MV-4-11 (cell line): ENCODE data around the gene CYB5D1.
"Not testable (repeated sequence)": the region's sequence is repeated elsewhere in the genome, so short reads cannot be mapped to it uniquely, and the experiment has no call there.

Source experiments
- DNase-seq: peaks from one replicate; lab custom pipeline; 2025; lab: John Stamatoyannopoulos, UW

Gene CYB5D1

DNA sequence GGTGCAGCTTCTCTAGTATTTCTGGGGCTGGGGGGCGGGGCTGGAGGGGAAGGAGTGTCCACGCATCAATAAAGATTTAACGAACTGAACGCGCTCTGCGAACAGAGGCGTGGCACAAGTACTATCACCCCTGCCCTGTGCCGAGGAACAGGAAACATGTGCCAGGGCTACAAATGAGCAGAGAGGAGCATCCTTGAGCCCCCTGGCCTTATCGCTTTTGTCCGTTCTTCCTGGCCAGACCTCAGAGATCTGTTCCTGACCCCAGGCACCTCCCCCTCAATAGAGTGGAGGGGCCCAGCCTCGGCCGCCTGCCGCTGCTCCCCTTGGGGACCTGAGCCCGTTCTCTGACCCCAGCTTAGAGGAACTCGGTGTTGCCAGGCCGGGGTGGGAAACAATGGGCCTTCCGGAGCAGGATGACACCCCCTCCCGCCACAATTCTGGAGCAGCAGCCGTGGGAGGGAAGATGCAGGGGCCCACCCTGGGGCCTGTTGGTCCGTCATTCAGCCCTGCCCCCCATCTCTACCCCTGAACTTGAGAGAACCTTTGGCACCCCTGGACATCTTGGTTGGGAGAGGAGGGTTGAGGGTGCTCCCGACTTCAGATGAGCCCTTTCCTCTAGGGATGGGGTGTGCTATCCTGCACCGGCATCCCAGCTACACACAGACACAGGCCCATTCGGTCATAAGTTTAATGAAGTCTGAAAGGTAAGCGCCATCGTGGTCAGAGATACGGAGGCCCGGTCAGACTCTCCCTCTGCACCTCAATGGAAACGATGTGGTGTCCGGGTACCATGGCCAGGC lies 1.6 kb upstream of the CYB5D1 start:
- DNase-seq, result peak; percentile 64

DNA sequence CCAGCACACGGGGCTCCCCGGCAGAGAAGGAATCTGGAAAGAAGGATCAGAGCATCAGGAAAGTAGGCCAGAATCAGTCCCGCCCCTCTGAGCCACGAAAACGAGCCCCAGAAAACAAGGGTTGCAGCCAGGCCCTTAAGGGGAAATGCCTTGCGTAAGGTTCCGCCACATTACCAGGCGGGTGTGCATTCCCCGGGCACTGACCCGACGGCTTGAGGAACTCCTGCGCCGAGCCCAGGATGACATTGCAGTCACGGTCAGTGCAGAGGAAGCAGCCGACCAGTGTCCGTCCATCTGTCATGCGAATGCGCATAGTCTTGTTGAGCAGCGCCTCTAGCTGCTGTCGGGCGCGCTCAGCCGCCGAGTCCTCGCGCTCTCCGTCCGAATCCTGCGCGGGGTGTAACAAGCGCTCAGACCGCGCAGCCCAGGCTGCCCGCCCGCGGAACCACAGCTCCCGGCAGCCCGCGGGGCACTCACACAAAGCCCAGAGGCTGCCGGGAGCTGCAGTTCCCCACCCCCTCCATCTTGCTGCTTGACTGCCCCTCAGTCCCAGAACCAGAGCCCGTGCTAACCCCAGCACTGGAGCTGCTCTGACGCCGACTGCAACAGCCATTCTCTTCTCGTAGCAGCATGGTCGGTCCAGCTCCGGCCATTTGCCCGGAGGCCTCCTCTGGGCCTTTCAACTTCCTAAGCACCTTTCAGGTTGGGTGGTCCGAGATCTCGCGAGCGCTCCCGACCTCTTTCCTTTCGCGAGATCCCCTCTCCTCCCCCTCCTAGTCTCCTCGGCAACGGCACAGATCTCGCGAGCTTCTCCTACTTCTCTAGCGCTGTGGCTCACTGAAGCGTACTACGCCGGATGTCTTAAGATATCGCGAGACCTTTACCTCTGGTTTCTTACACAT lies 741 bp upstream of the CYB5D1 start, which contains the start of gene NAA38:
Gene NAA38 (minus strand): TSS at position 749 of the 902 bp plus-strand sequence. CDS start 96 bp downstream, at position 653.
- peak; percentile 99 for DNase-seq

DNA sequence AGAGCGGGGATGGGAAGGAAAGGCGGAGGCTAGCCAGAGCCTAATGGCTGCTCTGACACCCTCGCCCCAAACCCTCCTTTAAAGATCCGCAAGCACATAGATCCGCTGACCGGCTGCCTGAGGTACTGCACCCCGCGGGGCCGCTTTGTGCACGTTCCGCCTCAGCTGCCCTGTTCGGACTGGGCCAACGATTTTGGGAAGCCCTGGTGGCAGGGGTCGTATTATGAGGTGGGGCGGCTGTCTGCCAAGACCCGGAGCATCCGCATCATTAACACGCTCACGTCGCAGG lies 663 bp downstream of the CYB5D1 start:
- peak; percentile 42 for DNase-seq

DNA sequence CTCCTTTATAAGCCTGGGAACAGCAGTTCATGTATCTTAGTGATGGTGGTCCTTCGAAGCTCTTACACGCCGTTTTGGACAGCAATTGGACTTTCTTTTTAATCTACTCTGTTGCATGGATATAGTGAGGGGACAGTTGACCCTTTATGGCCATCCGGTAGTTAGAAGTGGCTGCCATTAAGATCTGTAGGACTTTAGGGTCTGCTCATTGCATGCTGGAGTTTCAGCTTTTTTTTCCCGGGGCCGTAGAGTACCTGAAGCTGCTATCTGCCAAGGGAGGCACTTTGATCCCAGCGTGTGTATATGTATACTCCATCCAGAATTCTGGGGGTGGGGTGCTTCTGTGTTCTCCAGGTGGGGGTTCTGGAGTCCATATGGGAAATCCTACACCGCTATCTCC lies 1.2 kb downstream of the CYB5D1 start:
- DNase-seq, result no peak

DNA sequence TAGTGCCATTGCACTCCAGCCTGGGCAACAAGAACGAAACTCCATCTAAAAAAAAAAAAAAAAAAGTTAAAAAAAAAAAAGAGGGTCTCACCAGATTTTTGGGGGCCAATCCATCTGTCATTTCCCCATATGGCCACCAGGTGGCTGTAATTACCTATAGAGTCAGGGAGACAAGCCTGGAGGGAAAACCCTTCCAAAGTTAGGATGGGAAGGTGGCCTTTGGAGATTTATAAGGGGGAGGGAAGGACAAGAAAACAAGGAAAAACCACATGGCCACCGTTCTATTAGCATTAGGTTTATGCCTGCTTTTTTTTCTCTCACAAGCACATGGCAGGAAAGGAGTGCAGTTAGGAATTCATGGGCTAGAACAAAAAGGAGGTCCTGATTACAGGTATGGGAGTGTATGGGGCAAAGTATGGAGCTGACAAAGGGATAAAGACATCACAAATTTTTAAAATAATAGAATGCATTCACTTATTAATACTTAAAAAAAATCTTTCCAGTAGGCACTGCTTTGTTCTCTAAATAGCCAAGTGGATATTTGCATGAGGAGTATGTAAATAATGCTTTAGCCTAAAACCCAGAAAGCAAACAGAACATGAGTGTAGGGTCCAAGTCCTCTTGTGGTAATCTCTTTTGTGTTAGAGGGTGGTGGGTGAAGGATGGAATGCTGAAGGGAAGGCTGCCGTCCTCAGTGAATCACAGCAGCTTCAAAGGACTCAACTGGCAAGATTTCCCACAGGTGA lies 5.1 kb downstream of the CYB5D1 start:
- peak; percentile 5 for DNase-seq

DNA sequence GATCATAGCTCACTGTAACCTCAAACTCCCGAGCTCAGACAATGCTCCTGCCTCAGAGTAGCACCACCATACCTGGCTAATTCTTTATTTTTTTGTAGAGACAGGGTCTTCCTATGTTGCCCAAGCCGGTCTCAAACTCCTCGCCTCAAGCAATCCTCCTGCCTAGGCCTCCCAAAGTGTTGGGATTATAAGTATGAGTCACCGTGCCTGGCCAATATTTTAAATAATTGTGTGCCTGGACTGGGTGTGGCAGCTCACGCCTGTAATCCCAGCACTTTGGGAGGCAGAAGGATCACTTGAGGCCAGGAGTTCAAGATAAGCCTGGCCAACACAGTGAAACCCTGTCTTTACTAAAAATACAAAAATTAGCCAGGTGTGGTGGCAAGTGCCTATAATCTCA lies 6.6 kb downstream of the CYB5D1 start:
- not testable (repeated sequence) for DNase-seq

DNA sequence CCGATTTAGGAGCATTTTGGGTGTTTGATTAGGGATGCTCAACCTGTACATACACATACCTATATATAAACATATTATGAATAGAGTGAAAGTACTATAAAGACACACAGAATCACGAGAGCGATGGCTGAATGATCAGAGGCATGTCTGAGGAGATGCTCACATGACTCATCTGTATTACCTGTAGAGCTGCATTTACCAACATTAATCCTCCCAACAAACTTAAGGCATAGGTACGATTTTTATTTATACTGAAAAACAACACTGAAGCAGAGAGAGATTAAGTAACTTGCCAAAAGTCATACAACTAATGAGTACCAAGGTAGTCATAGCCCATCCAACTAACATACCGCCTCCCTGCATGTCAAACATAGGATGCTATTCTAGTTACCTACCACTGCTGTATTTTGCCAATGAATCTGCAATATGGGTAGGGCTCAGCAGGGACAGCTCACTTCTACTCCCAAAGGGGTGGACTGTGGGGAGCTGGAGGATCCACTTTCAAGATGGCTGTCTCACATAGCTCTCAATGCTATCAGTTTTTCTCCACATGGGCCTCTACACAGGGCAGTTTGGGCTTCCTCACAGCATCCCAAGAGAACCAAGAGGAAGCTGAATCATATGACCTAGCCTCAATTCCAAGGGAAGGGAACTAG lies 7.3 kb downstream of the CYB5D1 start:
- DNase-seq, result no peak

DNA sequence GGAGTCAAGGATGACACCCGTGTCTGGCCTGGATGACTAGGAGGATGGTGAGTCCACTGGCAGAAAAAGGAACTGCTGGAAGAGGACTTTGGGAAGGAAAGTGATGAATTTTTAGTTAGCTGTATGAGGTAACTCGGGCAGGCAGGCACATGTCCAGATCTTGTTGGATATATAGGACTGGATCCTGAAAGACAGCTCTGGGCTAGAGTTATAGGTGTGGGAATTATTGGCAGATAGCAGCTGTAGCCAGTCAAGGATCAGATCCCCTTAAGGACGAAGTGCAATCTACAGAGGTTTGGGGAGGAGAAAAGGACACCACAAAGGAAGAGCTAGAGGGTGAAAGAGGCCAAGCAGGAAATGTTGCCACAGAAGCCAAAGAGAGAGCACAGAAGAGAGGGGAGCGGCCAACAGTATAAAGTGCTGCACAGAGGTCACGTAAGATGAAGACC lies 10.1 kb downstream of the CYB5D1 start:
- DNase-seq, result peak; percentile 40

DNA sequence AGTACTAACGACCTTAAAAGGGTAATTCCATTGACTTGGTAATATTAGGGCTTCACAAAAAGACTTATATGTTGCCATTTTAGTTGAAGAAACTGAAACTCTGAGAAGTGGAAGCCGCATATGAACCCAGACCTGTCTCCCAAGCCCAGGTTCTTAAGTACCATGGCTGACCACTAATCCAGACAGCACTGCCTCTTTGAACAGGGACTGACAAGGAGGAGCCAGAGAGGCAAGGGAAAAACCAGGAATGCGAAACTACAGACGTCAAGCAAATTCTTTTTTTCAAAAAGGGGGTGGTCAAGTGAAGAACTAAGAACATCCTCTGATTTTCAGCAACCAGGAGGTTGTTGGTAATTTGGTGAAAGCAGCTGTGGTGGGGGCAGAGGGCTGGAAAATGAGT lies 15.2 kb downstream of the CYB5D1 start:
- peak; percentile 19 for DNase-seq

DNA sequence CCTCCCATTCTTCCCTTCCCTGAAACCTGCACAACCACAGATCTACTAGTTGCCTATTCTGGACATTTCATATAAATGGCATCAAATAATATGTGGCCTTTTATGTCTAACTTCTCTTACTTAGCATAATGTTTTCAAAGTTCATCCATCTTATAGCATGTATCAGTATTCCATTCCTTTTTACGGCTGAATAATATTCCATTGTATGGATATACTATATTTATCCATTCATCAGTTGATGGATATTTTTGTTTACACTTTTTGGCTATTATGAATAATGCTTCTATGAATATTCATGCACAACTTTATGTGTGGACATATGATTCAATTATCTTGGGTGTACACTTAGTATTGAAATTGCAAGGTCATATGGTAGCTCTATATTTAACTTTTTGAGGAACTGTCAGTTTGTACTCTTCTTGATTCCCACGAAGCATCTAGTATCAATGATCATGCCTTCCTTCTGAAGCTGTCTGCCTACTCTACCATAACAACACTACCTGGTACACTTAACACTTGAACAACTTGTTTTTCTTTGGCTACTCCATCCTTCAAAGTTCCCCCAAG lies 18.1 kb downstream of the CYB5D1 start:
- DNase-seq, result no peak

DNA sequence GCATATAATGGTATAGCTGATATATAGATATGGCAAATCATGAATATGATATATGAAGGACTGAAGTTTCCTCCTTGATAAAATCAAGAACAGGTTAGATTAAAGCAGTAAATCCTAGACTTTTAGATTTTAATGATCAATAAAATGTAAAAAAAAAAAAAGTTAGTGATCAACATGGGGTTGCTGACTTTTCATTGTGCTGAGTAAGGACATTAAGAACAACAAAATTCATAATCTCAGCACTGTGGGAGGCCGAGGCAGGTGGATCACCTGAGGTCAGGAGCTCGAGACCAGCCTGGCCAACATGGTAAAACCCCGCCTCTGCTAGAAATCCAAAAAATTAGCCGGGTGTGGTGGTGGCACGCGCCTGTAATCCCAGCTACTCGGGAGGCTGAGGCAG lies 20.4 kb downstream of the CYB5D1 start:
- no peak for DNase-seq

DNA sequence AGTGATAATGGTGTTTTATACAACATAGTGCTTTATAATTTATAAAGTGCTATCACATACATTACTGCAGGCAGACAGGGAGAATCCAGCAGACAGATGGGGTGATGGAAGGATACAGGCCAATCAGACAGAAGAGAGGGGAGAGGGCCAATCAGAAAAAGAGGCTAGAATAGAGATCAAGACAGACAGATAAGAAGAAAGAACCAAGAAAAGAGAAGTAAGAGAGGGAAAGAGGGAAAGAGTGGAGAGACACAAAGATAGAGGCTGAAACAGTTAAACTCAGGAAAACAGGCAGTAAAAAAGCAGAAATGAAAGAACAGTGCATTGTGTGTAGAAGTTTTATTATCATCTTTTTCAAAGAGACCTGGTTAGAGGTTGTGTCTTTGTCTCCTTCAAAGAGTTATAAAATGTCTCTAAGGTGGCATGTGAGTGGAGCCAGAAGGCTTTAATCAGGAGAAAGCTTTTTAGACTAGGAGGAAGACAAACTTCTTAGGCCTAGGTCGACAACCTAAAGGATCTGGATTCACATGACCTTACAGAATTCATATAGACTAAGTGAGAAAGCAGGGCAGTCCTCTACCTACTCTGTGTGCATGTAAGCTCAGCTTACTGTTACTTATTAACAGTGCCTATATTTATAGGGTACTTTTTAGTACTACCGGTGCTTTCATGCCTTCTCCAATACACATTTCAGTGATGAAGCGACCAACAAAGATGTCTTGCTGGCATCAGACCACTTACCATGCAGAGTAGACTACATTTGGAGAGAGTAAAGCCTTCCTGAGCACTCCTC lies 22.5 kb downstream of the CYB5D1 start:
- DNase-seq, result peak; percentile 70

DNA sequence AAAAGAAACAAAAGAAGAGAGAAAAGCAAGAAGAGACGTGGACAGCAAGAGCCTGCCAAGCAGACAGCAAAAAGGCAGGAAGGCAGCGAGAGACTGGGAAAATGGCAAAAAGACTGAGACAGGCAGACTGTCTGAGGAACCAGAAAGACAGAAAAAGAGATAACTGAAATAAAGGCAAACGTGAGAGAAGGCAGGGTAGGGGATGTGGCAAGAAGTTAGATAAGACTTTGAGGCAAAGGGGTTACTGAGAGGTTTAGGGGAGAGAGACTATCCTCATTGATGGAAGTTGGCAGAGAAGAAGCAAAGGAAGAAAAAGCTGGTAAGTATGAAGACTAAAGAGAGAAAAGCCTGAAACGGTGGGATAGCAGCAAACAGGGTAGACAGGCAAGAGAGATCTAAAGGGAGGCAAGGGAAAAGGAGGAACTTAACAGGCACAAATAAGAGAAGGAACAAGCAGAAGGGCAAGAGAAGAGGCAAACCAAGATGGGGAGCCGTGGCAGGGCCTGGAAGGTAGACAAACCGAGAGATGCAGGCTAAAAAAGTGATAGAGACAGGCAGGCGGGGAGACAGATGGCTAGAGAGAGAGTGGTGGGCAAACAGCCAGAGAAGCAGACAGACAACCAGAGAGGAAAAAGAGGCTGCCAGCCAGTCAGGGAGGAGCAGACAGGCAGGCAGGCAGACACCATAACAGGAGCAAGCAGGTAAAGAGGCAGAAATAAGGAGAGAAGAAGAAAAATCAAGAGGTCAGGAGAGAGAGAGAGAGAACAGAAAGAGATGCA lies 23.7 kb downstream of the CYB5D1 start:
- DNase-seq, result peak; percentile 21

DNA sequence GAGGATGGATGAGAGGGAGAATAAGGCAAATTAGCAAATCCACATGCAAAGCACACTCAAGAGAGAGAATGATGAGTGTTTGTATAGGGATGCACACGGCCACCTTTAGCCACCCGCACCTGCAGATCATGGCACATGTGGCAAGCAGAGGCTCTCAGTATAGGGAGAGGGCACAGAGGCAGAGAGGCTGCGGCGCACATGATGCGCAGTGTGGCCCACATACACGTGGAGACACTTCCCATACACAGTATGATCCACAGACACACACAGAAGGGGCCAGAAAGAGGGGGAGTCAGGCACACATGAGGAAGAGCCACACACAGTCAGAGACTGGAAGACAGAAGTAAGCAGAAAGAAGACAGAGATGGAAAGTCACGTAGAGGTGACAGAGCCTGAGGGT lies 24.3 kb downstream of the CYB5D1 start:
- no peak for DNase-seq

DNA sequence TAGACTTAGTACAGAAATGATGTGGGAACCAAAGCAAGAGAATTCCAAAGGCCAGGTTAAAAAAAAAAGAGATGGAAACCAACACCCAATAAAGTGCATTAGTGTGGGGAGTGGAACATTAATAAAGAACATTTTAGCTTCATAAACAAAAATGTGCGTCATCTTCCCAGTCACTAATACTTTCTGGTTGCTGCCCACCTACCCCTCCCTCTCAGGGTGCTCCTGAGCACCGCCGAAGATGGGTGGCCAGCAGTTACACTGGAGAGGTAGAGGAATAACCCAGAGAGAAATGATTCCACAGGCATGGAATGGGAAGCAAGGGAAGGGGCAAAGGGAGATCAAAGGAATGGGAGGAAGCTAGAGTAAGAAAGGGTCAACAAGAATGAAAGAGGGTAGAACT lies 24.8 kb downstream of the CYB5D1 start:
- no peak for DNase-seq

DNA sequence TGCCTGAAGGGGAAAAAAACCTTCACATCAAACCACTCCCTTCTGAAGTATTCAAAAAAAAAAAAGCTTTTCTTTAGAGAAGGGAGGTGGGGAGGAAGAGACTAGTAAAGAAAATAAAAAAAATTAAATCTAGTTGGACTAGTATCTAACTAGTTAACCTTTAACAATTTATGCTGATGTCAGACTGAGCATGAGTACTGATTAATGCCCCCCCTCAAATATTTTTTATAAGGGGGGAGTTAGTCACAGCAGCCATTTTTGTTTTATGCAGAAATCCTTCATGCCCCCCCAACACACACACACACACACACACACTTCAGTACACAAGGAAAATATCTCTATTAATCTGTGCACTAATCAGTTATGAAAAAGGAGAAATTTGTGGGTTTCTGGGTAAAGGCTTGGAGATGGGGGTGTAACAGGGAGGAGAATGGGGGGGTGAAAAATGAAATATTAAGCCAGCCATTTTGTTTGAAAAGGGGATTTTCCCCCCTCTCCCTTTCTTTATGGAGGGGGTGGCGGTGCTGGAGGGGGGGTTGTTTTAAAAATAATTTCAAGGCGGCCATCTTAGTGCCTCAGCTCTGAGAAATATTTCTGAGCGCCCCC lies 26.1 kb downstream of the CYB5D1 start:
- no peak for DNase-seq

DNA sequence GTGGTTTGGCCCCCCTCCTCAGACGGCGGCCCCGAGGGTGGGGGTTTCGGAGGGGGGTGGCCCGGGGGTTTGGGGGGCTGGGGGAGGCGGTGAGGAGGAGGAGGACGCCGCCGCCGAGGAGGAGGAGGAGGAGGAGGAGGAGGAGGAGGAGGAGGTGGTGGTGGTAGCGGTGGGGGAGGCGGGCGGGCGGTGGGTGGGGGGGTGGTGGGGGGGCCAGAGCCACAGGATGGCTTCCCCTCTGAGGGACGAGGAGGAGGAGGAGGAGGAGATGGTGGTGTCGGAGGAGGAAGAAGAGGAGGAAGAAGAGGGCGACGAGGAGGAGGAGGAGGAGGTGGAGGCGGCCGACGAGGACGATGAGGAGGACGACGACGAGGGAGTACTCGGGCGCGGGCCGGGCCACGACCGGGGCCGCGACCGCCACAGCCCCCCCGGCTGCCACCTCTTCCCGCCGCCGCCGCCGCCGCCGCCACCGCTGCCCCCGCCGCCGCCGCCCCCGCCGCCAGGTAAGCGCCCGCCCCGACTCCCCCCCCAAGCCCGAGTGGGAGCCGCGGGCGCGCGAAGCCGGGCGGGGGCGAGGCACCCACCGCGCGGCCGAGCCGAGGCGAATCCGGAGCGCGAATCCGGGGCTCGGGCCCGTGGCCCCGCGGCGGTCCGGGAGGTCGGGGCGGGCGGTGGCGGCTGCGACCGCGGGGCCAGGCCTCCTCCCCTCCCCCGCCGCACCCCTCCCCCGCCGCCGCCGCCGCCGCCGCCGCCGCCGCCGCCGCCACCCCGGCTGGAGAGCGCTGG lies 27.0 kb downstream of the CYB5D1 start:
- DNase-seq, result no peak

DNA sequence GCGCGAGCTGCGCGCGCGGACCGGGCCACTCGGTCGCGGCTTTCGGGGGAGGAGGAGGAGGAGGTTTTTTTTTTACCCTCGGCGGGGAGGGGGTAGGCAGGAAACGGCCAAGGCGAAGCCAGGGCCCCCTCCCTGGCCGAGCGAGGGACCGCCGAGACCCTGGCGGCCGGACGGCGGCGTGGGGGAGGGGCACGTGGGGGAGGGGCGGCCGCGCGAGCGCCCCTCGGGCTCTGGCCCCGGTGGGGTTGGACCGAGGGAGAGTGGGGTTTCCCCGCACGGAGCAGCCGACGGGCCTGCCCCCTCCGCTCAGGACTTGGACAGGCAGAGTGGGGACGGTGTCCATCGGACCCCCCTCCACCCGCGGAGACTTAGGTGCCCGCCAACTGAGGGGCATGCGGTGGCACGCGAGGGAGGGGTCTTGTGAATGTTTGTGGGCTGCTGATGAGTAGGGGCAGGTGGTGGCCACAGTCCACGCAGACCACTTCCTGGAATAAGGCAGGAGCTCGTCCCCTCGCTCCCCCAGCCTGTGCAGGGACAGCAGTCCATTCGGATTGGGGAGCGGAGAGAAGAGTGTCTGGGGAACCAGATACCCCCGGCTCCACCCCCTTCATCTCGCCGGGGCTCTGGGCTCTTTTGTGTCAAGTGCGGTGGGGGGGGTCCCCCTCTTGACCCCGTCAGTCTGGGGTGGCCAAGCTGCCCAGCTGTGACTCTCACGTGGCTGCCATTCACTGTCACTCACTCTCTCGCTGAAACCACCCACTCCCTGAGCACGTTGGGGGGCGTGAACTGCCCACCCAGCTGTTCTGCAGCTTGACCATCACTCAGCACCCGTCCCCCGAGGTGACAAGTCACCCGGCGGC lies 27.8 kb downstream of the CYB5D1 start:
- DNase-seq, result peak; percentile 60
